Panc1 (cell line): ENCODE measurements around the gene CMYA5. TPM values are rescaled to one million over a fixed set of nuclear protein-coding genes. Genes with fewer than 3 reads are reported as not detected.

Source experiments
- ATAC-seq: fragments of 200-7000 bp; cut with Tn5 transposase; 2 replicates; pipeline ENCODE4 v1.9.1; 2020; ENCODE audit warnings: mild to moderate bottlenecking, moderate library complexity
- BruUV-seq: library from RNA; stranded (reverse); fragments of 400-500 nt; replicated peaks from 2 replicates; lab custom pipeline; 2021; lab: Mats Ljungman, UMichigan
- CTCF ChIA-PET: fragments of 300-600 bp; sonication (Branson Sonifier 250); formaldehyde crosslinking; loops from one replicate; lab custom pipeline; 2022; ENCODE audit warnings: antibody characterized with exemption; lab: Charles Lee
- POLR2A ChIA-PET: fragments of 300-600 bp; sonication (Branson Sonifier 250); formaldehyde crosslinking; loops from one replicate; lab custom pipeline; 2022; ENCODE audit warnings: antibody characterized with exemption; lab: Charles Lee
- DNase-seq: peaks from one replicate; pipeline ENCODE4 v3.0.0-alpha.2; 2010; ENCODE audit warnings: low read depth, low spot score
- H3K27ac ChIP-seq: 2 replicates; pipeline ENCODE4 v1.5.1; 2011; ENCODE audit warnings: mild to moderate bottlenecking, low read length, inconsistent platforms
- H3K27me3 ChIP-seq: fragments of 200-500 bp; sonication (Bioruptor generic); 2 replicates; pipeline ENCODE4 v1.6.0; 2014; ENCODE audit warnings: low read length, inconsistent platforms; ENCODE audit not compliant: control insufficient read depth, insufficient read depth
- H3K36me3 ChIP-seq: fragments of 200-500 bp; sonication (Bioruptor generic); 2 replicates; pipeline ENCODE4 v1.5.1; 2014; ENCODE audit warnings: inconsistent platforms, mild to moderate bottlenecking, low read length, moderate library complexity; ENCODE audit not compliant: control insufficient read depth, insufficient read depth
- H3K4me1 ChIP-seq: 2 replicates; pipeline ENCODE4 v1.5.1; 2011; ENCODE audit warnings: inconsistent platforms, mild to moderate bottlenecking, low read length, moderate library complexity; ENCODE audit not compliant: control insufficient read depth, insufficient read depth
- H3K4me3 ChIP-seq, 2 experiments: 2 replicates each; pipeline ENCODE4 v1.5.1; 2011 to 2012; ENCODE audit warnings: low read depth in 2 of 2, low read length in 2 of 2, mild to moderate bottlenecking in 2 of 2, inconsistent platforms in 1 of 2, moderate library complexity in 1 of 2
- H3K9me3 ChIP-seq: fragments of 200-500 bp; sonication (Bioruptor generic); 2 replicates; pipeline ENCODE4 v1.5.1; 2014; ENCODE audit warnings: low read depth, mild to moderate bottlenecking, inconsistent platforms, low read length, moderate library complexity; ENCODE audit not compliant: control insufficient read depth, insufficient read depth
- CTCF ChIP-seq: fragments of 450-650 bp; IDR thresholded peaks from 2 replicates; pipeline ENCODE4 v1.5.1; 2017; ENCODE audit warnings: mild to moderate bottlenecking
- POLR2AphosphoS5 ChIP-seq: IDR thresholded peaks from 2 replicates; pipeline ENCODE4 v1.6.1; 2012; ENCODE audit warnings: mild to moderate bottlenecking, low read depth, low read length, moderate library complexity
- REST ChIP-seq, 2 experiments: IDR thresholded peaks; 2 replicates each; pipeline ENCODE4 v1.6.1; 2011 to 2012; ENCODE audit warnings: low read depth in 2 of 2, control low read depth in 1 of 2, low read length in 1 of 2, mild to moderate bottlenecking in 1 of 2, moderate library complexity in 1 of 2; ENCODE audit not compliant: insufficient read depth in 1 of 2
- SIN3A ChIP-seq: IDR thresholded peaks from 2 replicates; pipeline ENCODE4 v1.6.1; 2012; ENCODE audit warnings: low read depth, mild to moderate bottlenecking, low read length, moderate library complexity, borderline replicate concordance; ENCODE audit not compliant: insufficient read depth
- TCF7L2 ChIP-seq: IDR thresholded peaks from 2 replicates; pipeline ENCODE4 v1.6.1; 2011; ENCODE audit warnings: mild to moderate bottlenecking, low read depth, low read length, inconsistent platforms
- in situ Hi-C: cut with HindIII; loops from 2 replicates; pipeline ENCODE4 v1.10.0; 2016; ENCODE audit warnings: low sequenced_read_pairs, low pct_unique_long_range_greater_than_20kb
- intact Hi-C: fragments of 100-400 bp; cut with micrococcal nuclease; formaldehyde crosslinking; loops from one replicate; pipeline ENCODE4 v1.10.0; 2022; ENCODE audit not compliant: unreplicated experiment
- total RNA-seq: library from RNA; stranded (reverse); gene quantifications from one replicate; pipeline ENCODE4 v1.2.1, GENCODE V29; 2021; ENCODE audit not compliant: unreplicated experiment

The CMYA5 gene
- total RNA-seq, 1 experiment from 2014 or later, result 0.31 TPM

- no peaks in the 10 kb centered on the region for H3K4me1 ChIP-seq
- no peaks in the 10 kb centered on the region for H3K9me3 ChIP-seq
- ChIA-PET POLR2A (no interaction called here), CTCF (no interaction called here)
- no TSS peak for BruUV-seq
- no peak overlapping the region for H3K4me3 ChIP-seq
- ATAC-seq, result no peak
- intact Hi-C loops, result no loop called here
- in situ Hi-C loops, result no loop called here
- H3K27ac ChIP-seq, result no peak overlapping the region
- peaks cover 6% of the 10 kb centered on the region for H3K36me3 ChIP-seq
- no peak for DNase-seq
- no peaks in the 10 kb centered on the region for H3K27me3 ChIP-seq
- TF ChIP-seq TCF7L2 (no peak), POLR2AphosphoS5 (no peak), CTCF (no peak)
These were observed 26.4 kb upstream of the CMYA5 start for GRCh38 chr5:79663212-79663611.

GRCh38 chr5:79666758-79667157 lies 22.9 kb upstream of the CMYA5 start:
- Histone ChIP-seq H3K4me1 (no peaks in the 10 kb centered on the region), H3K27me3 (no peaks in the 10 kb centered on the region), H3K9me3 (no peaks in the 10 kb centered on the region), H3K4me3 (no peak overlapping the region), H3K36me3 (peaks cover 7% of the 10 kb centered on the region; the same call in 1 of the 2 replicates), H3K27ac (no peak overlapping the region)
- DNase-seq (no peak), ATAC-seq (no peak)
- ChIA-PET CTCF (no interaction called here), POLR2A (no interaction called here)
- in situ Hi-C loops (no loop called here), intact Hi-C loops (no loop called here)
- BruUV-seq, result no TSS peak
- no peak for TF ChIP-seq TCF7L2
- TF ChIP-seq POLR2AphosphoS5, result no peak
- TF ChIP-seq REST (IDR thresholded peaks at IDR 0.05; ENCODE audit: insufficient read depth in 1 of 2, low read depth in 2 of 2, low read length in 1 of 2), result no peak
- TF ChIP-seq SIN3A, result no peak
- no peak for TF ChIP-seq CTCF

GRCh38 chr5:79672392-79672791 lies 17.2 kb upstream of the CMYA5 start:
- Histone ChIP-seq H3K4me3 (no peak overlapping the region), H3K9me3 (no peaks in the 10 kb centered on the region), H3K27me3 (no peaks in the 10 kb centered on the region), H3K36me3 (peaks cover 6% of the 10 kb centered on the region; the same call in 1 of the 2 replicates), H3K27ac (no peak overlapping the region), H3K4me1 (no peaks in the 10 kb centered on the region)
- ChIA-PET CTCF (no interaction called here), POLR2A (no interaction called here)
- in situ Hi-C loops (no loop called here), intact Hi-C loops (no loop called here)
- no peak for DNase-seq
- no TSS peak for BruUV-seq
- no peak for ATAC-seq
- TF ChIP-seq SIN3A (no peak), CTCF (no peak), TCF7L2 (no peak), POLR2AphosphoS5 (no peak), REST (IDR thresholded peaks at IDR 0.05; ENCODE audit: insufficient read depth in 1 of 2, low read depth in 2 of 2, low read length in 1 of 2) (no peak)
